GM12873 (cell line): ENCODE data around the gene PRRC2A.

Experiments
- TF ChIP-seq, protein P1 (sequence below): IDR thresholded peaks from 2 replicates; pipeline ENCODE4 v1.5.1; 2012; ENCODE audit warnings: low read depth, mild to moderate bottlenecking, moderate library complexity, low read length, control low read depth; ENCODE audit not compliant: insufficient read depth; ENCODE audit errors: missing control alignments

PRRC2A gene

DNA sequence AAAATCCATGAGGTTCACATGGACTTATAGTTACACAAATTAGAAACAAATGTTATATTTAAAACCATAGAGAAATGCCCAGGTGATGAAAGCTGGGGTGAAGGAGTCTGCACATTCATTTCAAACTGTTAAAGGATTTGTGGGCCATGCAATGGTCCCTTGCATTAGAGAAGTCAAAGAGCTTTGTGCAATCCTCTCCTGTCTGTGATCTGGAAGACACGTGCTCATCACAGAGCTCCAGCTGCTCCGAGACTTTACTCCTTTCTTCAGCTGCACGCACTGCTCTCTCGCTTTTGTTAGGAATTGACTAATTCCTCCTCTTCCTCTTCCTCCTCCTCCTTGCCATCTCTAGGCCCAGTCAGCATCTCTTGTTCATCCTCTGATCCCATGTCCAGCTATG, 9.5 kb upstream of the PRRC2A start:
- TF ChIP-seq, protein P1, sequence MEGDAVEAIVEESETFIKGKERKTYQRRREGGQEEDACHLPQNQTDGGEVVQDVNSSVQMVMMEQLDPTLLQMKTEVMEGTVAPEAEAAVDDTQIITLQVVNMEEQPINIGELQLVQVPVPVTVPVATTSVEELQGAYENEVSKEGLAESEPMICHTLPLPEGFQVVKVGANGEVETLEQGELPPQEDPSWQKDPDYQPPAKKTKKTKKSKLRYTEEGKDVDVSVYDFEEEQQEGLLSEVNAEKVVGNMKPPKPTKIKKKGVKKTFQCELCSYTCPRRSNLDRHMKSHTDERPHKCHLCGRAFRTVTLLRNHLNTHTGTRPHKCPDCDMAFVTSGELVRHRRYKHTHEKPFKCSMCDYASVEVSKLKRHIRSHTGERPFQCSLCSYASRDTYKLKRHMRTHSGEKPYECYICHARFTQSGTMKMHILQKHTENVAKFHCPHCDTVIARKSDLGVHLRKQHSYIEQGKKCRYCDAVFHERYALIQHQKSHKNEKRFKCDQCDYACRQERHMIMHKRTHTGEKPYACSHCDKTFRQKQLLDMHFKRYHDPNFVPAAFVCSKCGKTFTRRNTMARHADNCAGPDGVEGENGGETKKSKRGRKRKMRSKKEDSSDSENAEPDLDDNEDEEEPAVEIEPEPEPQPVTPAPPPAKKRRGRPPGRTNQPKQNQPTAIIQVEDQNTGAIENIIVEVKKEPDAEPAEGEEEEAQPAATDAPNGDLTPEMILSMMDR, result no peak

DNA sequence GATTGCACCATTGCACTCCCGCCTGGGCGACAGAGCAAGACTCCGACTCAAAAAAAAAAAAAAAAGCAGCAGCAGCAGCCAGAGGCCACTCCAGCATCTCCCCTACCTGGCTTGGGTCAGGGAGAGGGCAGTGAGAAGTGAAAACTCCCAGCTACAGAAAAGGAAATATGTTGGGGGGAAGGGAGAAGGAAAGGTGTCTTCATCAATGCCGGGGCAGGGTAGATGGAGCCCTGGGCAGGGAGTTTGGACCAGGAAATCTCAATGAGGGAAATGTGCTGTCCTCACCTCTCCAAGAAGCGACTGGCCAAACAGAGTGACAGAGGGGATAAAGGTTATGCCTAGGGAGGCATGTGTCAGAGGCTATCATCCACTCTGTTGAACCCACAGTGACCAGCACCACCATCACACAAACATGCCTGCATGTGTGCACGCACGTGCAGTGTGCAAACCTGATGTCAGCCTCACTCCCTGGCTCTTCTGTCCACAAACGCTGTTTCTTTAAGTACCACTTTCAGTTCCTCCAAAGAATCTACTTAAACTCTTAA, 6.4 kb upstream of the PRRC2A start:
- TF ChIP-seq, protein P1, result no peak

DNA sequence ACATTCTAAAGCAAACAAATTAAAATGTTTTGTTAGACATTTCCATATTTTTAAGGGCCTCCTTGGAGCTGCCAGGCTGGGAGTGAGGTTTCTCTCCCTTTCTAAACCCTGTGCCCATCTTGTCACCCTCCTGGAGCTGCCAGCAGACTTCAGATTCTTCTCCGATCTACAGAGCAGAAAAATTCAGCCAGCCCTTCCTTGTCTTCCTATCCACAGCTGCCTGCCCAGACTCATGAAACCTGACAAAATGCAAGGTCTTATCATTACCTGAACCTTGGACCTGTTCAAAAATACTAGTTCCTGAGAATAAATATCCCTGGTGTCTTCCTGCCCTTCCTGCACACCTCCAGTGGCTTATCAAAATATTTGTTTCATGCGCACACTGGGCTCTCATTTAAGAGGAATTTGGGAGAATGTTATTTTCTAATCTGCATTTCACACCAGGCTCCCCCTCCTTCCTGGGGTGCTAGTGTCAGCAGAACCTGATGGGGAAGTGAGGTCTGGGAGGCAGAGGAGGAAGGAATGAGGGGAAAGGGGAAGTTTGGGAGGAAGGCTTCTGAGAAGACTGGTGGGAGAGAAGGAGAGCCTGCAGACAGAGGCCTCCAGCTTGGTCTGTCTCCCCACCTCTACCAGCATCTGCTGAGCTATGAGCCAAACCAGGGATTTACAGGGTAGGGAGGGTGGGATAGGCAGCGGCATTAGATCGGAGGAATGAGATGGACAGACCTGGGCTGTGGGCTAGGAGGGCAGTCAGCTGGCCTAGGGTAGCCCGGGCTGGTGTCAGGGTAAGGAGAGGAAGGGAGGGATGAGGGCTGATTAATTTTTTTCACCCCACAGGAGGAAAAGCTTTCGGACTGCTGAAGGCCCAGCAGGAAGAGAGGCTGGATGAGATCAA, 5.6 kb upstream of the PRRC2A start, which contains the start of gene AIF1:
Gene AIF1, plus strand, starts transcription at position 551 of the 895 bp plus-strand sequence. Its CDS starts 96 bp downstream, at position 647.
- TF ChIP-seq, protein P1, result no peak

DNA sequence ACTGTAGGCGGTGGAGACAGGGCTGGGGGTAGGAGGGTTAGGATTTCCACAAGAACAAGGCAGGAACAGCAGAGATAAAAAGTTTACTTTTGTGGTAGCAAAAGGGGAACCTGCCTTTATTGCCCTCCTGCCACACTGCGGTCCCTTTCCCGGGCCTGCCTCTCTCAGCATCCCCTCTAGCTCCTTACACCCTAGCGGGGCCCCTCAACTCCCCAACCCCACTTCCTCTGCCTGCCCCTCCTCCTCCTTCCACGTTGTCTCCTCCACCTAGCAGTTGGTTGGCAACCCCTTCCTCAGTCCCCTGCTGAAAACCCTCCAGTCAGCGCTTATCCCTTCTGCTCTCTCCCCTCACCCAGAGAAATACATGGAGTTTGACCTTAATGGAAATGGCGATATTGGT, 4.8 kb upstream of the PRRC2A start:
- TF ChIP-seq, protein P1, result no peak

DNA sequence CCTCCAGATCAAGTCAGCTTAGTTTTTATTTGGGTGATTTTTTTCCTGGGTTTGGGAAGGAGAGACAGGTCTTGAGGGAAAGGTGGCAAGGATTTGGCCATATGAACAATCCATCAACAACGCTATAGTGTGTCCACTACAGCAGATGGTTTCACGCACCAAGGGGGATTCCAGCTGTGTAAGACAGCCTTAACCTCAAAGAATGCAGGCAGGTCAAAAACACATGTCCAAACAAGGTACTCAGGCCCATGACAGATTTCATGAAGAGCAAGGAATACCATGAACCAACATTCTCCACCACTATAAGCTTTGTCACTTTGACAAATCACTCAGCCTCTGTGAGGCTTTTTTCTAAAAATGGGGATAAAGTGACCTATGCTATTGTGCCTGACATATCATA, 3.5 kb upstream of the PRRC2A start:
- TF ChIP-seq, protein P1, result no peak

DNA sequence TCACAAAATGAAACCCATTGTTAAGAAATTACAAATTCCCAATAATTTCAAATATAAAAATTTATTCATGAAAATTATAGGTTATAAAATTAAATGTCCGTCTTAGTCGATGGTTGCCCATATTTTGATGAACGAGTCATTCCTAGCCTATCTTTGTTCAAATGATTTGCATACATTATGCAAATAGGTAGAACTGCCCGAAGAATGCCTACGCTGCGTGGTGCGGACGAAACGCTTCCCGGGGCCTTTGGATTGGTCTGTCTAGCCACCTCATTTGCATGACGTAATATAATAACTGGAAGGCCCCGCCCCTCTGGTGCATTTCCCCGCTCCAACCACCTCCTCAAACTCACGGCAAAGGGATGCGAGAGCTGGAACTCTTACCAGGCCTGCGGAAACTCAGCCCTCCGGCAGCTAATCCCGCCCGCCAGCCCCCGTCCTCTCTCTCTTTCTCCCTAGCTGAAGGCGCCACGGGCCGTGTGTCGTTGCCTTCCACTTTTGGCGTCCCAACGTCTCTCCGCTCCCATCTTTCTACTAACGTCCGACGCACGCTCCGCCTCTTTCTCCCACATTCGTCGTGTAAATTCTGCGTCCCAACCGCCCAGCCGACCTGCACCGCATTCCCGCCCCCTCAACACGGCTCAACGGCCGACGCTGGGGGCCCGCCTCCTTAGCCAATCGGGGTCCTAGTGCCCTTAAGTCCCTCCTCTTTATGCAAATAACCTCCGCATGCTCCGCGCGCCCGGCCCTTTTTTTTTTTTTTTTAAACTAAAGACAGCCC, 520 bp upstream of the PRRC2A start:
- TF ChIP-seq, protein P1, result no peak
